GM12865 (cell line): ENCODE results near the gene HOXB3.

Experiments
- DNase-seq: peaks from one replicate; pipeline ENCODE4 v3.0.0; 2010; ENCODE audit warnings: low read depth
- H3K4me3 ChIP-seq: 2 replicates; pipeline ENCODE4 v1.5.1; 2011; ENCODE audit warnings: mild to moderate bottlenecking, low read depth, low read length, control low read depth
- TF ChIP-seq, protein P1 (sequence below): IDR thresholded peaks from 2 replicates; pipeline ENCODE4 v1.5.1; 2011; ENCODE audit warnings: low read length, control low read depth, low read depth, inconsistent platforms; ENCODE audit not compliant: insufficient read depth; ENCODE audit errors: missing control alignments

HOXB3 gene

DNA sequence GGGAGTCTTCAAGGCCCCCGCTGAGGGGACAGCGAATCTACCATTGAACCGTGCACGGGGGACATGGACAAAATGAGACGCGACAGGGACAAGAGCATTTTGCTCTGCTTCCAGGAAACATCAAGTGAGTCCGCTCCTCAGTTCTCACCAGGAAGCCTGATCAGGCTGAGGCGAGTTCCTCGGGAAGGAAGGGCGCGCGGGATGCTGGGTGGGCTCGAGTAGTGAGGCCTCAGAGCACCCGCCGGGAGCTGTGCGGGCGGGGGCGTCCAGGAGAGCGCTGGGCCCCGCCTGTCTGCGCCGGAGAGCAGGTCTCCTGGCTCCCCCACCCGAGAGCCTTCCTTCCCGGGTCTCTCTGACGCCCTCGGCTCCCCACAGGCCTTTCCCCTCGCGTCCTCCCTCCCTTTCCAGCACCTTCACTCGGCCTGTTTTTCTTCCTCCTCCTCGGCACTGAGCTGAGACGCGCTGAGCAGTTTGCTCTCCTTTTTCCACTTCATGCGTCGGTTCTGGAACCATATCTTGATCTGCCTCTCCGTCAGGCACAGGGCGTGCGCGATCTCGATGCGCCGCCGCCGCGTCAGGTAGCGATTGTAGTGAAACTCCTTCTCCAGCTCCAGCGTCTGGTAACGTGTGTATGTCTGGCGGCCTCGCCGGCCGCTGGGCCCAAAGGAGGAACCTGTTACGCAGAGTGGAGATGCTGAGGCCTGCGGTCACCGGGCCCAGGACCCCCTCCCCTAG, 6.1 kb upstream of the HOXB3 start:
- DNase-seq = no peak
- H3K4me3 ChIP-seq = no peak overlapping the region
- TF ChIP-seq, protein P1, sequence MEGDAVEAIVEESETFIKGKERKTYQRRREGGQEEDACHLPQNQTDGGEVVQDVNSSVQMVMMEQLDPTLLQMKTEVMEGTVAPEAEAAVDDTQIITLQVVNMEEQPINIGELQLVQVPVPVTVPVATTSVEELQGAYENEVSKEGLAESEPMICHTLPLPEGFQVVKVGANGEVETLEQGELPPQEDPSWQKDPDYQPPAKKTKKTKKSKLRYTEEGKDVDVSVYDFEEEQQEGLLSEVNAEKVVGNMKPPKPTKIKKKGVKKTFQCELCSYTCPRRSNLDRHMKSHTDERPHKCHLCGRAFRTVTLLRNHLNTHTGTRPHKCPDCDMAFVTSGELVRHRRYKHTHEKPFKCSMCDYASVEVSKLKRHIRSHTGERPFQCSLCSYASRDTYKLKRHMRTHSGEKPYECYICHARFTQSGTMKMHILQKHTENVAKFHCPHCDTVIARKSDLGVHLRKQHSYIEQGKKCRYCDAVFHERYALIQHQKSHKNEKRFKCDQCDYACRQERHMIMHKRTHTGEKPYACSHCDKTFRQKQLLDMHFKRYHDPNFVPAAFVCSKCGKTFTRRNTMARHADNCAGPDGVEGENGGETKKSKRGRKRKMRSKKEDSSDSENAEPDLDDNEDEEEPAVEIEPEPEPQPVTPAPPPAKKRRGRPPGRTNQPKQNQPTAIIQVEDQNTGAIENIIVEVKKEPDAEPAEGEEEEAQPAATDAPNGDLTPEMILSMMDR = no peak

DNA sequence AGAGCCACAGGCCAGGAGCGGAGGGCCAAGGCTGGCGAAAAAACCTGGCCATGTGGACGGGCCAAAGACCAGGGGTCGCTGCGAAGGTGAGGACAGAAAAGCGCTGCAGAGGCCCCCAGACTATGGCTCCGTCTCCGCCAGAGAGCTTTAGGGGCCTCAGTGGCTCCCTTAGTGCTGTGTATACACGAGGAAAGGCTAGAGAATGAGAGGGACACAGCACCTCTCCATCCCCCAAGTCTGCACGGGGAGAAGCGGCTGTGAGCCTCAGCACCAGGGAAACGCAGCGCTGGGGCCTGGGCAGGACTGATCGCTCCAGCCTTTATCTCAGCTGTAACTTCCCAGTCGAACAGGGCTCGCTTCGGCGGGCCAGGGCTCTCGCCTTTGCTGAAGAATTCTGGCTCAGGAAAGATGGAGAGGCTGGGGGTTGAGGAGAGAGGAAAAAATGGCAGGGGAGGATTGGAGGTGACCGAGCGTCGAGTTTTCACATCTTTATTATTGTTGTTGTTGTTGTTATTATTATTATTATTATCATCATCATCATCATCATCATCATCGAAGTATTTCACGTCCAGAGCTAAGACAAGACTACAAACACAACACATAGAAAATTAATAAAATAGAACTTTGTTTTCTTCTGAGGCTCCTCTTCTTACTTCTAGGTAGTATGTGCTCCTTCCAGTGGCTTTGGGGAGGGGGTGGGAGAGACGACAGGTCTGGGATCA, 5.4 kb upstream of the HOXB3 start:
- TF ChIP-seq, protein P1 = no peak
- no peak for DNase-seq
- H3K4me3 ChIP-seq = no peak overlapping the region

DNA sequence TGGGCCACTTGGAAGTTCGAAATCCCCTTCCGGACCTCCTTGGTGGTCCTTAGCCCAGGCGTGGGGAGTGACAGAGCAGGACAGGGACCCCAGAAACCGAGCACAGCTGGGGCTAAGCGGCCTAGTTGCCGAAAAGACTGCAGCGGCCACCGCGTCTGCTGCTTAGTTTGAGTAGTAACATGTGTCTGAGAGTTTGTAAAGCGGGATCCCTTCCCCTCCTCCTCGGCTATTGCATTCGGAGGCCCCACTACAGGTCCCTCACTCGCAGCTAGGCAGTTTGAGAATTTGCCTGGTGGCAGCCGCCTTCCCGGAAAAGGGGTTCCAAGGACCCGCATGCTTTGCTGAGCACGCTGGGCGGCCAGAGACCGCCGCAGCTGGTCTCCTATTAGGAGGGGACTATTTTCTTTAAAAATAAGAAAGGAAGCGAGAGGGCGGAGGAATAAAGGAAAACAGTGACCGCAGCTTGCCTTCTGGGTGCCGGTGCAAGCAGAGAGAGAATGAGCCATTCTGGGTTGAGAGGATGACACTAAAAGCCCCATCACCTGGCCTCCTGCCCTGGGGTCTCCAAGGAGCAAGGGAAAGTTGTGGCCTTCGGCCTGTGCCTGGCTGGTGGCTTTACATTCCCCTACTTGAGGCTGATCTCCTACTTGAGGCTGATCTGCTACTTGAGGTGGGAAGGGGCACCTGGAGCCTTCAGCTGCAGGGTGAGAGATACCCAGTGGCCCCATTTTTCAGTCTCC, 4.7 kb upstream of the HOXB3 start:
- DNase-seq = no peak
- H3K4me3 ChIP-seq = no peak overlapping the region
- TF ChIP-seq, protein P1 = no peak

DNA sequence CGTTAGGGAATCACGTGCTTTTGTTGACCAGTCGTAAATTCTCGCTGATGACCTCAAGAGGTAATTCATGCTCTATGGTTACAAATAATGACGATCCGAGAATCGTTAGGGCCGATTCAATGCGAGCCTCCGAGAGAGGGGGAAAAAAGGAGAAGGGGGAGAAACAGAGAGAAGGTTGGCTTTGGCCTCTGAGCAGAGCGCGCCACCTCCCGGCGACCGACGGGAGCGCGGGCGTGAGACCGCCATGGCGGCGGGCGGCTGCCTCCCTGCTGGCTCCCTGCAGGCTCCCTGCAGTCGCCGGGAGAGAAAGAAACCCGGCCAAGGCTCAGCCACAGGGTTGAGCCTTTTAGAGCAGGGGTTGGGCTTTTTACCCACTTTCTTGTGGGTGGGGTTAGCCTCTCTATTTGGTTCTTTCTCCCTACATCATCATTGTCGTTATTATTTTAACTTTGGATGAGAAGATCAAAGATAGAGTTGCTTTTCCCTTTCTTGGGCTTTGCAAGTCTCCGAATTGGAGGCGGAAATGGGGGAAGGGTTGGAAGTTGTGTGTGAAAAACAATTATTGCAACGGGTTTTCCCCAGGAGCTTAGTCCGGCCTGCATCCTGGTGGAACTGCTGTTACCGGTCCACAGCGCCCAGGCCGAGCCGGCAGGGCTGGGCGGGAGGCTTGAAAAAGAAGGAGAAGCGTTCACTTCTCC, 3.9 kb upstream of the HOXB3 start:
- DNase-seq = peak; percentile 78
- TF ChIP-seq, protein P1 = peak; percentile 96
- H3K4me3 ChIP-seq = peak overlapping the region; percentile 44

DNA sequence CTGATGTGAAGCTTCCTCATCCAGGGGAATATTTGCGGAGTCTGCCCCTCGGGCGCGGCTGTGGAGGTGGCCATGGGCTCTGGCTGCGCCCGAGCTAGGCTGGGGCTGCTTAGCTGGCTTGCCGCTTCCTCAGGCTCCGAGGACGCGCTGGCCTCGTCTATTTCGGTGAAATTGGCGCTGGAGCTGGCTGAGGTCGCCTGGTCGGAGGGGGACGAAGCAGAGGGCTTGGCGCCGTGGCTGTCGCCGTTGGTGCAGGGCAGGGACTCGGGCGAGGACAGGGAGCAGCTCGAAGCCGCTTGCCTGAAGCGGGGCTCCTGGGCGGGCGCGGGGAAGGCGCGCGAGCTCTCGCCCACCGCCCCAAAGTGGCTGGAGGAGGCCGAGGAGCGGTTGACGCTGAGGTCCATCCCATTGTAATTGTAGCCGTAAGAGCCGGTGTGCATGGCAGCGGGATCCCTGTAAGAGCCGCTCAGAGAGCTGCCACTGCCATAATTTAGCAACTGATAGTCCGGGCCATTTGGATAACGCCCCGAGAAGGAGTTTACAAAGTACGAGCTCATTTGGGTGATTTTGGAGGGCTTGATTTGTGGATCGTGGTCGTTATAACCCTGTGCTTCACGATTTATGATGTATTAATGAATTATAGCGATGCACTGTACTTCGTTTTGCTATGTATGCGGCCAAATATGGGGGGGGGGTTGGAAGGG, 3.2 kb upstream of the HOXB3 start, which contains the start of gene HOXB5:
Gene HOXB5, minus strand, starts transcription at position 654 of the 704 bp plus-strand sequence. Its CDS starts 97 bp downstream, at position 557.
- peak within 1 kb of the TSS; percentile 44 for H3K4me3 ChIP-seq

More for the DNA sequence above, 3.2 kb upstream of the HOXB3 start, which contains the start of gene HOXB5:
- no peak for DNase-seq
- TF ChIP-seq, protein P1 = no peak
